Astrocyte (in vitro differentiated cells and primary cell): ENCODE results near the gene PRAMEF4. TPM values are rescaled to one million over a fixed set of nuclear protein-coding genes. Genes with fewer than 3 reads are reported as not detected.
"Not testable (repeated sequence)": the region's sequence is repeated elsewhere in the genome, so short reads cannot be mapped to it uniquely, and the experiment has no call there.

ENCODE experiments used
- DNase-seq: peaks from one replicate; pipeline ENCODE4 v3.0.0-alpha.2; 2010; ENCODE audit warnings: low read depth
- FAIRE-seq: peaks from 2 replicates; lab custom pipeline; 2011; peaks lifted over from hg19 to GRCh38; lab: Jason Lieb, UNC
- H2AFZ ChIP-seq: 2 replicates; pipeline ENCODE4 v1.6.0; 2012; ENCODE audit warnings: low read depth, low read length, inconsistent platforms
- H3K27ac ChIP-seq: 2 replicates; pipeline ENCODE4 v1.5.1; 2011; ENCODE audit warnings: low read depth, low read length, inconsistent platforms
- H3K27me3 ChIP-seq: 2 replicates; pipeline ENCODE4 v1.6.0; 2011; ENCODE audit warnings: low read length, inconsistent platforms; ENCODE audit not compliant: insufficient read depth
- H3K36me3 ChIP-seq: 2 replicates; pipeline ENCODE4 v1.5.1; 2011; ENCODE audit warnings: low read length, inconsistent platforms; ENCODE audit not compliant: insufficient read depth
- H3K4me1 ChIP-seq: 2 replicates; pipeline ENCODE4 v1.5.1; 2011; ENCODE audit warnings: low read length, inconsistent platforms; ENCODE audit not compliant: insufficient read depth
- H3K4me2 ChIP-seq: 2 replicates; pipeline ENCODE4 v1.6.0; 2012; ENCODE audit warnings: low read length, inconsistent platforms
- H3K4me3 ChIP-seq: 2 replicates; pipeline ENCODE4 v1.5.1; 2011; ENCODE audit warnings: low read depth, mild to moderate bottlenecking, low read length, inconsistent platforms; ENCODE audit not compliant: insufficient read depth
- H3K79me2 ChIP-seq: 2 replicates; pipeline ENCODE4 v1.6.0; 2012; ENCODE audit warnings: mild to moderate bottlenecking, low read length, inconsistent platforms; ENCODE audit not compliant: insufficient read depth
- H3K9ac ChIP-seq: 2 replicates; pipeline ENCODE4 v1.6.0; 2012; ENCODE audit warnings: mild to moderate bottlenecking, low read length, inconsistent platforms
- H3K9me3 ChIP-seq: 2 replicates; pipeline ENCODE4 v1.5.1; 2012; ENCODE audit warnings: low read depth, mild to moderate bottlenecking, low read length, inconsistent platforms; ENCODE audit not compliant: insufficient read depth
- H4K20me1 ChIP-seq: 2 replicates; pipeline ENCODE4 v1.6.0; 2012; ENCODE audit warnings: low read length, inconsistent platforms; ENCODE audit not compliant: insufficient read depth
- H3K27ac Mint-ChIP-seq: one replicate; pipeline ENCODE4 v1.8.0; 2021; ENCODE audit warnings: mild to moderate bottlenecking, mixed read lengths; ENCODE audit not compliant: unreplicated experiment
- H3K27me3 Mint-ChIP-seq: one replicate; pipeline ENCODE4 v1.8.0; 2021; ENCODE audit warnings: low read depth, mixed read lengths; ENCODE audit not compliant: unreplicated experiment
- H3K36me3 Mint-ChIP-seq: one replicate; pipeline ENCODE4 v1.8.0; 2021; ENCODE audit warnings: low read depth, mixed read lengths; ENCODE audit not compliant: unreplicated experiment
- H3K4me1 Mint-ChIP-seq: one replicate; pipeline ENCODE4 v1.8.0; 2021; ENCODE audit warnings: low read depth, mixed read lengths; ENCODE audit not compliant: unreplicated experiment
- H3K4me3 Mint-ChIP-seq: one replicate; pipeline ENCODE4 v1.8.0; 2021; ENCODE audit warnings: mild to moderate bottlenecking, moderate library complexity, mixed read lengths; ENCODE audit not compliant: unreplicated experiment
- H3K9me3 Mint-ChIP-seq: one replicate; pipeline ENCODE4 v1.8.0; 2021; ENCODE audit warnings: mild to moderate bottlenecking, mixed read lengths; ENCODE audit not compliant: unreplicated experiment
- total RNA-seq: library from RNA; stranded (reverse); gene quantifications from 2 replicates; pipeline ENCODE4 v1.2.1, GENCODE V29; 2021

PRAMEF4 gene
- total RNA-seq, 1 donor from 2014 or later, result not detected

- H3K27me3 ChIP-seq, H3K27me3 Mint-ChIP-seq, H3K4me1 ChIP-seq, H2AFZ ChIP-seq, H3K4me2 ChIP-seq, H3K36me3 ChIP-seq, H4K20me1 ChIP-seq, H3K4me1 Mint-ChIP-seq, H3K27ac ChIP-seq, H3K9me3 Mint-ChIP-seq, FAIRE-seq, H3K4me3 Mint-ChIP-seq, DNase-seq, H3K9ac ChIP-seq, H3K27ac Mint-ChIP-seq, H3K9me3 ChIP-seq, H3K4me3 ChIP-seq, H3K36me3 Mint-ChIP-seq, H3K79me2 ChIP-seq: not testable (repeated sequence)
Observed at GRCh38 chr1:12898170-12898569, 12.2 kb upstream of the PRAMEF4 start, which contains the start of gene PRAMEF10. Gene PRAMEF10, minus strand, starts transcription at chr1:12898270. Its CDS starts 2,423 bp downstream, at chr1:12895847.

- H3K36me3 Mint-ChIP-seq, H2AFZ ChIP-seq, H3K27me3 ChIP-seq, H3K4me2 ChIP-seq, FAIRE-seq, H3K4me3 ChIP-seq, H3K4me3 Mint-ChIP-seq, H3K9me3 ChIP-seq, H3K27ac ChIP-seq, H3K9me3 Mint-ChIP-seq, DNase-seq, H3K79me2 ChIP-seq, H3K9ac ChIP-seq, H3K4me1 Mint-ChIP-seq, H3K27me3 Mint-ChIP-seq, H3K27ac Mint-ChIP-seq, H3K4me1 ChIP-seq, H4K20me1 ChIP-seq, H3K36me3 ChIP-seq: not testable (repeated sequence)
Observed at GRCh38 chr1:12878453-12878852, 7.5 kb downstream of the PRAMEF4 start.

GRCh38 chr1:12863131-12863880, 22.7 kb downstream of the PRAMEF4 start:
- FAIRE-seq, H3K27ac Mint-ChIP-seq: not testable (repeated sequence)

GRCh38 chr1:12856786-12857185, 29.2 kb downstream of the PRAMEF4 start, which contains the start of gene PRAMEF2:
Gene PRAMEF2, plus strand, starts transcription at chr1:12857086. Its CDS starts 1,924 bp downstream, at chr1:12859010.
- H3K4me1 Mint-ChIP-seq, H3K9me3 Mint-ChIP-seq, H3K9me3 ChIP-seq: not testable (repeated sequence)

More at GRCh38 chr1:12863131-12863880, 22.7 kb downstream of the PRAMEF4 start:
- not testable (repeated sequence) for H3K9me3 ChIP-seq, H3K27ac ChIP-seq, H3K27me3 Mint-ChIP-seq, H3K79me2 ChIP-seq, H3K9me3 Mint-ChIP-seq, H3K4me1 ChIP-seq, H3K27me3 ChIP-seq, H3K36me3 Mint-ChIP-seq, H3K4me3 ChIP-seq, H3K4me3 Mint-ChIP-seq, H4K20me1 ChIP-seq, H2AFZ ChIP-seq, DNase-seq, H3K4me1 Mint-ChIP-seq, H3K4me2 ChIP-seq, H3K9ac ChIP-seq, H3K36me3 ChIP-seq

More at GRCh38 chr1:12856786-12857185, 29.2 kb downstream of the PRAMEF4 start, which contains the start of gene PRAMEF2:
- not testable (repeated sequence) for H3K27ac Mint-ChIP-seq, H3K4me3 ChIP-seq, H3K27me3 ChIP-seq, H3K36me3 Mint-ChIP-seq, H2AFZ ChIP-seq, H3K9ac ChIP-seq, H3K4me1 ChIP-seq, H3K4me2 ChIP-seq, H3K36me3 ChIP-seq, H3K79me2 ChIP-seq, FAIRE-seq, H4K20me1 ChIP-seq, DNase-seq, H3K27me3 Mint-ChIP-seq, H3K4me3 Mint-ChIP-seq, H3K27ac ChIP-seq
